HepG2 (cell line): ENCODE results near the gene RHBDD2.

Experiments used
- CENPT ChIP-seq: sonication (generic); formaldehyde crosslinking; IDR thresholded peaks from 2 replicates; pipeline ENCODE4 v1.8.0; 2022; ENCODE audit warnings: low read depth, mild to moderate bottlenecking, moderate library complexity, missing genetic modification reagents
- DNMT1 ChIP-seq: sonication (generic); formaldehyde crosslinking; IDR thresholded peaks from 2 replicates; pipeline ENCODE4 v1.5.1; 2020; ENCODE audit warnings: mild to moderate bottlenecking, missing genetic modification reagents
- EP300 ChIP-seq, 3 experiments: sonication (generic) in 1 of 3; formaldehyde crosslinking in 1 of 3; IDR thresholded peaks; 2 replicates each; pipeline versions ENCODE4 v1.5.1 to v1.6.1; 2011 to 2020; ENCODE audit warnings: low read depth in 2 of 3, low read length in 2 of 3, borderline replicate concordance in 1 of 3, improper control_type of control experiment in 1 of 3, mild to moderate bottlenecking in 1 of 3, missing genetic modification reagents in 1 of 3, moderate library complexity in 1 of 3
- JUND ChIP-seq: sonication (generic); formaldehyde crosslinking; IDR thresholded peaks from 2 replicates; pipeline ENCODE4 v1.8.0; 2022; ENCODE audit warnings: mild to moderate bottlenecking, missing genetic modification reagents
- MXI1 ChIP-seq: IDR thresholded peaks from 3 replicates; pipeline ENCODE4 v1.6.1; 2012; ENCODE audit warnings: low read depth, low read length, inconsistent platforms, borderline replicate concordance
- SALL2 ChIP-seq: sonication (generic); formaldehyde crosslinking; IDR thresholded peaks from 2 replicates; pipeline ENCODE4 v1.8.1; 2023; ENCODE audit warnings: mild to moderate bottlenecking, missing genetic modification reagents, inconsistent platforms
- SNAI1 ChIP-seq: sonication (generic); formaldehyde crosslinking; IDR thresholded peaks from 2 replicates; pipeline ENCODE4 v1.5.0; 2020; ENCODE audit warnings: mild to moderate bottlenecking, missing genetic modification reagents, borderline replicate concordance
- TCF12 ChIP-seq, 2 experiments: fragments of 450-650 bp in 1 of 2; sonication (generic) in 1 of 2; formaldehyde crosslinking in 1 of 2; IDR thresholded peaks; 2 replicates each; pipeline versions ENCODE4 v1.6.1 to v1.8.0; 2017 to 2022; ENCODE audit warnings: antibody characterized with exemption in 1 of 2, mild to moderate bottlenecking in 1 of 2, missing genetic modification reagents in 1 of 2, moderate library complexity in 1 of 2
- THYN1 ChIP-seq: sonication (generic); formaldehyde crosslinking; IDR thresholded peaks from 2 replicates; pipeline ENCODE4 v1.8.1; 2023; ENCODE audit warnings: low read depth, mild to moderate bottlenecking, moderate library complexity, missing genetic modification reagents, borderline replicate concordance
- ZNF124 ChIP-seq: sonication (generic); formaldehyde crosslinking; IDR thresholded peaks from 2 replicates; pipeline ENCODE4 v1.4.0; 2020; ENCODE audit warnings: missing genetic modification reagents
- TF ChIP-seq, protein P1 (sequence below): sonication (generic); formaldehyde crosslinking; IDR thresholded peaks from 2 replicates; pipeline ENCODE4 v1.4.0; 2020; ENCODE audit warnings: missing genetic modification reagents, borderline replicate concordance

GRCh38 chr7:75922966-75923603 lies 44.3 kb downstream of the RHBDD2 start:
- TF ChIP-seq ZNF124 (CRISPR knock-in tag) (no peak), DNMT1 (no peak), TCF12 (IDR thresholded peaks at IDR 0.05) (no peak), TCF12 (CRISPR knock-in tag; IDR thresholded peaks at IDR 0.05) (no peak), THYN1 (CRISPR knock-in tag) (no peak), EP300 (IDR thresholded peaks at IDR 0.05; ENCODE audit: low read depth in 2 of 2, low read length in 2 of 2) (no peak), EP300 (CRISPR knock-in tag; IDR thresholded peaks at IDR 0.05; ENCODE audit: borderline replicate concordance) (no peak), CENPT (no peak), SALL2 (CRISPR knock-in tag) (no peak), SNAI1 (CRISPR knock-in tag) (no peak), MXI1 (no peak), JUND (no peak)
- TF ChIP-seq, protein P1, sequence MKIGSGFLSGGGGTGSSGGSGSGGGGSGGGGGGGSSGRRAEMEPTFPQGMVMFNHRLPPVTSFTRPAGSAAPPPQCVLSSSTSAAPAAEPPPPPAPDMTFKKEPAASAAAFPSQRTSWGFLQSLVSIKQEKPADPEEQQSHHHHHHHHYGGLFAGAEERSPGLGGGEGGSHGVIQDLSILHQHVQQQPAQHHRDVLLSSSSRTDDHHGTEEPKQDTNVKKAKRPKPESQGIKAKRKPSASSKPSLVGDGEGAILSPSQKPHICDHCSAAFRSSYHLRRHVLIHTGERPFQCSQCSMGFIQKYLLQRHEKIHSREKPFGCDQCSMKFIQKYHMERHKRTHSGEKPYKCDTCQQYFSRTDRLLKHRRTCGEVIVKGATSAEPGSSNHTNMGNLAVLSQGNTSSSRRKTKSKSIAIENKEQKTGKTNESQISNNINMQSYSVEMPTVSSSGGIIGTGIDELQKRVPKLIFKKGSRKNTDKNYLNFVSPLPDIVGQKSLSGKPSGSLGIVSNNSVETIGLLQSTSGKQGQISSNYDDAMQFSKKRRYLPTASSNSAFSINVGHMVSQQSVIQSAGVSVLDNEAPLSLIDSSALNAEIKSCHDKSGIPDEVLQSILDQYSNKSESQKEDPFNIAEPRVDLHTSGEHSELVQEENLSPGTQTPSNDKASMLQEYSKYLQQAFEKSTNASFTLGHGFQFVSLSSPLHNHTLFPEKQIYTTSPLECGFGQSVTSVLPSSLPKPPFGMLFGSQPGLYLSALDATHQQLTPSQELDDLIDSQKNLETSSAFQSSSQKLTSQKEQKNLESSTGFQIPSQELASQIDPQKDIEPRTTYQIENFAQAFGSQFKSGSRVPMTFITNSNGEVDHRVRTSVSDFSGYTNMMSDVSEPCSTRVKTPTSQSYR (CRISPR knock-in tag): no peak
